ENCODE measurements around the gene PLEKHG2. TPM values are rescaled to one million over a fixed set of nuclear protein-coding genes. Genes with fewer than 3 reads are reported as not detected.

PLEKHG2 gene
- total and polyA plus RNA-seq, 12 donors = 3.6 to 44.8 (median 17.1) TPM

DNA sequence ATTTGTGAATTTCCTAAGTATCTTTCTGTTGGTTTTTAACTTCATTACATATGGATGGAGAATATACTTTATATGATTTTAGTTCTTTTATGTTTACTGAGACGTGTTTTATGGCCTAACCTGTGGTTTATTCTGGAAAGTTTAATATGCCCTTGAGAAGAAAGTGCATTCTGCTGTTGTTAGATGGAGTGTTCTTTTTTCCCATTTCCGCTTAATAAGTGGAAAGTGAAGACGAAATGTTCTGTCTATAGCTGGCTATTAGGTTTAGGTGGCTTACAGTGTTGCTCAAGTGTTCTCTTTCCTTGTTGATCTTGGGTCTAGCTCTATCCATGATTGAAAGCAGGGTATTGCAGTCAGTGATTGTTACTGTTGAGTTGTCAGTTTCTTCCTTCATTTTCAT, 50.9 kb downstream of the PLEKHG2 start:
- no peak for DNase-seq
- Histone ChIP-seq H3K27me3 (no peaks in the 10 kb centered on the region), H3K9me3 (replicated peaks in 1 of 3) (no peaks in the 10 kb centered on the region), H3K4me1 (replicated peaks in 1 of 2) (no peaks in the 10 kb centered on the region), H3K36me3 (replicated peaks in 1 of 2) (peaks cover 0 to 73% of the 10 kb centered on the region in 2 donors), H3K4me3 (no peak overlapping the region), H3K27ac (no peak overlapping the region)
- 71 to 91% (median 85%) methylated on average over 3 of the region's 3 CpGs for WGBS, 4 donors
- intact Hi-C loops (cut with DNase I) = no loop called here
- no peak for TF ChIP-seq CTCF (IDR thresholded peaks at IDR 0.05)
- TF ChIP-seq POLR2A (IDR thresholded peaks at IDR 0.05) = no peak

DNA sequence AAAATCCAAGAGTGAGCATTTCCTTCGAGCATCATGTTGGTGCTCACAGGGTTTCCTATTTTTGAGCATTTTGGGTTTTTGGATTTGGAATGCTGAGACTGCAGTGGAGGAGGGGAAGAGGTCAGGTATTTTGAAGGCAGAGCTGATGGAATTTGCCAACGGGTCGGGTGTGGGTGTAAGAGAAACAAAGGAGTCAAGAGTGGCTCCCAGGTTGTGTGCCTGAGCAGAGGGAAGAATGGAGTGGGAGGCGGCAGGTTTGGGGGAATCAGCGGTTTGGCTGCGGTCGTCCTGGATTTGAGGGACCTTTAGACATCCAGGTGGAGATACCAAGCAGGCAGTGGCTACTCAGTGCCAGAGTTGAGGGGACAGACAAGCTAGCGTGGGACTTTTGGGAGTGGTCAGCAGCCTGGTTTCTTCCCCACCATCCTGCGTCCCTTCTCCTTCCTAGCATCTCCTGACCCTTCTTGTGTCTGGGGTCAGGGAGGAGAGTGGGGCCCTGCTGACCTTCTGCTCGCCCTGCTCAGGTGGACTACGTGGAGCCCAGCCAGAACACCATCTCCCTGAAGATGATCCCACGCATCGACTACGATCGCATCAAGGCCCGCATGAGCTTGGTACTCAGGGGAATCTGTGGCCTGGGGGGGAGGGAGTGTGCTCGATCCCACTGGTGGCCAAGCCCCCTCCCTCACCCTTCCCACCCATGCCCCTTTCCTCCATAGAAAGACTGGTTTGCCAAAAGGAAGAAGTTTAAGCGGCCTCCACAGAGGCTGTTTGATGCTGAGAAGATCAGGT, 53.7 kb downstream of the PLEKHG2 start:
- DNase-seq = no peak
- peaks cover 0 to 73% of the 10 kb centered on the region in 2 donors for H3K36me3 ChIP-seq (replicated peaks in 1 of 2)

DNA sequence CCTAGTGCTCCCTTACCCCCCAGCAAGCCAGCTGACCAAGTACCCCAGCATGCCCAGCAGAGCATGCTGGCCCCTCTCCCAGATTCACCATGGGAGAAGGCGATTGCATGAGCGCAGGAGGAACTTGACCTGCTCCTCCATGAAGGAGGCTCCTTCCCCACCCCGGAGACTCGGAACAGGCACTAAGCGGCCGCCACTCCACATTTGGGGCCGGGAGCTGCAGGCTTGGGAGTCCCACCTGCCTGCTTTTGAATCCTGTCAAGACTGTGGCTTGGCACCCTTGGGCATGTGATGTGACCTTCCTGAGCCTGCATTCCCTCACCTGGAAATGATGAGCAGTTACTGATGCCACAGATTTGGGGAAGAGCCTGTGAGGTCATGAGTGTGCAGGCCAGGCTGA, 55.5 kb downstream of the PLEKHG2 start:
- no peak for DNase-seq
- Histone ChIP-seq H3K4me1 (replicated peaks in 1 of 2) (no peaks in the 10 kb centered on the region), H3K36me3 (replicated peaks in 1 of 2) (peaks cover 0 to 89% of the 10 kb centered on the region in 2 donors), H3K27me3 (no peaks in the 10 kb centered on the region), H3K9me3 (replicated peaks in 1 of 3) (no peaks in the 10 kb centered on the region), H3K4me3 (no peak overlapping the region), H3K27ac (no peak overlapping the region)
- 92 to 95% (median 93%) methylated on average over 2 to 7 of the region's 7 CpGs for WGBS, 4 donors
- TF ChIP-seq POLR2A (IDR thresholded peaks at IDR 0.05) (no peak), CTCF (IDR thresholded peaks at IDR 0.05) (no peak)
- intact Hi-C loops (cut with DNase I) = no loop called here

More for the DNA sequence above, 53.7 kb downstream of the PLEKHG2 start:
- Histone ChIP-seq H3K27me3 (no peaks in the 10 kb centered on the region), H3K4me3 (no peak overlapping the region), H3K4me1 (replicated peaks in 1 of 2) (no peaks in the 10 kb centered on the region), H3K27ac (no peak overlapping the region), H3K9me3 (replicated peaks in 1 of 3) (no peaks in the 10 kb centered on the region)
- TF ChIP-seq CTCF (IDR thresholded peaks at IDR 0.05) (no peak), POLR2A (IDR thresholded peaks at IDR 0.05) (no peak)
- WGBS, 4 donors = 91 to 95% (median 94%) methylated on average over 10 to 18 of the region's 18 CpGs
- intact Hi-C loops (cut with DNase I) = no loop called here

GRCh38 chr19:39469036-39469435, 56.6 kb downstream of the PLEKHG2 start:
- no peak overlapping the region for H3K27ac ChIP-seq
- peaks cover 0 to 99% of the 10 kb centered on the region in 2 donors for H3K36me3 ChIP-seq (replicated peaks in 1 of 2)
- DNase-seq = no peak
- H3K27me3 ChIP-seq = no peaks in the 10 kb centered on the region
- intact Hi-C loops (cut with DNase I) = no loop called here
- TF ChIP-seq CTCF (IDR thresholded peaks at IDR 0.05) (no peak), POLR2A (IDR thresholded peaks at IDR 0.05) (no peak)
- H3K9me3 ChIP-seq (replicated peaks in 1 of 3) = no peaks in the 10 kb centered on the region
- no peak overlapping the region for H3K4me3 ChIP-seq
- H3K4me1 ChIP-seq (replicated peaks in 1 of 2) = no peaks in the 10 kb centered on the region
- WGBS, 4 donors = 89 to 97% (median 90%) methylated on average over 5 to 11 of the region's 11 CpGs
